SK-N-SH (cell line): ENCODE data around the gene SPG7.

Experiments
- CTCF ChIP-seq: fragments of 200-600 bp; sonication (generic); IDR thresholded peaks from 2 replicates; pipeline ENCODE4 v1.6.1; 2017; ENCODE audit warnings: antibody characterized with exemption, mild to moderate bottlenecking, moderate library complexity
- EP300 ChIP-seq, 2 experiments: IDR thresholded peaks; 2 replicates each; pipeline versions ENCODE4 v1.4.0 to v1.6.1; 2012; ENCODE audit warnings: borderline replicate concordance in 1 of 2, low read depth in 1 of 2, low read length in 1 of 2
- POLR2AphosphoS5 ChIP-seq: IDR thresholded peaks from 2 replicates; pipeline ENCODE4 v1.6.1; 2012; ENCODE audit warnings: low read depth, low read length
- RAD21 ChIP-seq: IDR thresholded peaks from 2 replicates; pipeline ENCODE4 v1.6.1; 2012; ENCODE audit warnings: mild to moderate bottlenecking, low read length
- TAF1 ChIP-seq: IDR thresholded peaks from 2 replicates; pipeline ENCODE4 v1.6.1; 2012; ENCODE audit warnings: low read depth, mild to moderate bottlenecking, low read length, moderate library complexity, borderline replicate concordance
- YY1 ChIP-seq: IDR thresholded peaks from 2 replicates; pipeline ENCODE4 v1.4.0; 2012; ENCODE audit warnings: low read depth, mild to moderate bottlenecking

GRCh38 chr16:89504091-89504490 is 4.1 kb upstream of the SPG7 start:
- TF ChIP-seq CTCF, result no peak
- TF ChIP-seq TAF1, result no peak
- no peak for TF ChIP-seq POLR2AphosphoS5
- no peak for TF ChIP-seq YY1
- no peak for TF ChIP-seq RAD21
- no peak for TF ChIP-seq EP300 (IDR thresholded peaks at IDR 0.05; ENCODE audit: borderline replicate concordance in 1 of 2, low read depth in 1 of 2, low read length in 1 of 2)
